ENCODE measurements around the gene FER. TPM values are rescaled to one million over a fixed set of nuclear protein-coding genes. Genes with fewer than 3 reads are reported as not detected.

The FER gene
- total and polyA plus RNA-seq, 2 of the 8 experiments (the other 6 are each of a cell fraction or from before 2014, with no cell fraction given) = 1.3 to 15.8 TPM

- H2AFZ ChIP-seq (ENCODE audit: low read length) = no peak overlapping the region
- no peaks in the 10 kb centered on the region for H4K20me1 ChIP-seq (replicated peaks in 1 of 2; ENCODE audit: control insufficient read depth in 1 of 2, insufficient read depth in 2 of 2, low read length in 2 of 2)
- no peak overlapping the region for H3K27ac ChIP-seq (ENCODE audit: low read depth, low read length)
- no peaks in the 10 kb centered on the region for H3K79me2 ChIP-seq (ENCODE audit: control insufficient read depth in 1 of 2, insufficient read depth in 2 of 2, low read length in 2 of 2)
- H2BK20ac ChIP-seq (ENCODE audit: low read length) = no peak overlapping the region
- no peak overlapping the region for H4K91ac ChIP-seq (replicated peaks; ENCODE audit: insufficient read length, low read length)
- no peak overlapping the region for H3K4me2 ChIP-seq (ENCODE audit: insufficient read depth in 1 of 2, low read depth in 2 of 2, low read length in 2 of 2)
- H3K18ac ChIP-seq (ENCODE audit: extremely low read depth, low read length) = no peak overlapping the region
- no peak overlapping the region for H3K9ac ChIP-seq (replicated peaks in 1 of 4; ENCODE audit: extremely low read depth in 1 of 4, low read depth in 3 of 4, low read length in 3 of 4)
- H2BK12ac ChIP-seq (ENCODE audit: low read depth, low read length) = no peak overlapping the region
- no peaks in the 10 kb centered on the region for H3K23me2 ChIP-seq (ENCODE audit: low read depth, low read length)
- peaks cover 20% of the 10 kb centered on the region in 2 experiments; a peak in 3 of 4 replicates for H3K9me3 ChIP-seq (ENCODE audit: insufficient read depth in 2 of 2, low read depth in 1 of 2, low read length in 1 of 2)
- no peak overlapping the region for H3K23ac ChIP-seq (ENCODE audit: insufficient read length)
- H3K79me1 ChIP-seq (ENCODE audit: low read depth, low read length) = no peaks in the 10 kb centered on the region
- H3K36me3 ChIP-seq (ENCODE audit: control insufficient read depth in 2 of 4, insufficient read depth in 4 of 4, low read length in 3 of 4) = no peaks in the 10 kb centered on the region
- ChIA-PET POLR2A (ENCODE audit: partially characterized antibody) (interaction anchor here (0.6 kb wide), 1 partner anchor 13 kb away, joined by 3 read pairs; no protein-coding TSS in a partner anchor), CTCF (ENCODE audit: partially characterized antibody) (interaction anchor here (0.6 to 0.9 kb wide), 2 partner anchors 34 to 315 kb away, joined by 3 read pairs; no protein-coding TSS in a partner anchor)
- H3K4ac ChIP-seq (replicated peaks; ENCODE audit: insufficient read length, low read depth, low read length) = no peak overlapping the region
- H3K4me3 ChIP-seq (ENCODE audit: extremely low read depth in 1 of 4, insufficient read depth in 2 of 4, low read depth in 3 of 4, low read length in 4 of 4) = no peak overlapping the region
- H2BK15ac ChIP-seq (ENCODE audit: low read length) = no peak overlapping the region
- H3K27me3 ChIP-seq (replicated peaks in 1 of 4; ENCODE audit: control insufficient read depth in 3 of 4, extremely low read depth in 1 of 4, insufficient read depth in 3 of 4, low read length in 3 of 4) = no peaks in the 10 kb centered on the region
- no peak overlapping the region for H4K5ac ChIP-seq (ENCODE audit: insufficient read length, low read depth, low read length)
- H2BK5ac ChIP-seq (ENCODE audit: low read depth, low read length) = no peak overlapping the region
- no peak overlapping the region for H3K14ac ChIP-seq (ENCODE audit: insufficient read length)
- no peaks in the 10 kb centered on the region for H3K4me1 ChIP-seq (replicated peaks in 1 of 4; ENCODE audit: control insufficient read depth in 3 of 4, insufficient read depth in 4 of 4, low read length in 3 of 4)
- no peak for FAIRE-seq
- DNase-seq (ENCODE audit: low read depth in 1 of 2, low spot score in 2 of 2) = no peak
- no peak overlapping the region for H3K56ac ChIP-seq (replicated peaks; ENCODE audit: insufficient read length, low read depth, low read length)
- H4K8ac ChIP-seq (ENCODE audit: extremely low read depth, insufficient read depth, low read length) = no peak overlapping the region
- no peak overlapping the region for H2BK120ac ChIP-seq (replicated peaks; ENCODE audit: low read depth, low read length)
- WGBS, 2 experiments (ENCODE audit: extremely low coverage in 1 of 2, insufficient coverage in 1 of 2, insufficient read length in 1 of 2, insufficient replicate concordance in 2 of 2, low coverage in 1 of 2, low lambda C conversion rate in 2 of 2, missing lambda C conversion rate in 1 of 2) = 93% methylated on average over 4 of the region's 4 CpGs; no CpG with 5 or more reads in 1 of the 2 experiments
- H2AK5ac ChIP-seq (ENCODE audit: low read depth, low read length) = no peak overlapping the region
- TF ChIP-seq E2F6 (IDR thresholded peaks at IDR 0.05) = no peak
- no peak for TF ChIP-seq HDAC2 (IDR thresholded peaks at IDR 0.05; ENCODE audit: borderline replicate concordance in 1 of 2, low read depth in 2 of 2, low read length in 2 of 2)
- TF ChIP-seq CEBPB (IDR thresholded peaks at IDR 0.05; ENCODE audit: low read depth, low read length) = no peak
- TF ChIP-seq MAX (IDR thresholded peaks at IDR 0.05) = no peak
- TF ChIP-seq RNF2 (IDR thresholded peaks at IDR 0.05; ENCODE audit: borderline replicate concordance, low read depth, low read length, missing control alignments, poor library complexity, severe bottlenecking) = no peak
- TF ChIP-seq PHF8 (conservative IDR thresholded peaks at IDR 0.05; ENCODE audit: low read depth, low read length) = no peak
- TF ChIP-seq CREB1 (IDR thresholded peaks at IDR 0.05) = no peak
- no peak for TF ChIP-seq BCL11A (IDR thresholded peaks at IDR 0.05; ENCODE audit: low read depth in 2 of 2, low read length in 2 of 2)
- TF ChIP-seq RFX5 (IDR thresholded peaks at IDR 0.05; ENCODE audit: borderline replicate concordance, low read depth, low read length) = no peak
- TF ChIP-seq RXRA (IDR thresholded peaks at IDR 0.05; ENCODE audit: insufficient read depth, low read depth, low read length) = no peak
- no peak for TF ChIP-seq HDAC6 (IDR thresholded peaks at IDR 0.05; ENCODE audit: low read depth, low read length)
- no peak for TF ChIP-seq SUZ12 (IDR thresholded peaks at IDR 0.05; ENCODE audit: low read length)
- TF ChIP-seq NRF1 (IDR thresholded peaks at IDR 0.05; ENCODE audit: low read depth, low read length) = no peak
Measured at GRCh38 chr5:109218818-109219217, 471.1 kb downstream of the FER start.
